ENCODE data around the gene LCE7A. TPM values are rescaled to one million over a fixed set of nuclear protein-coding genes. Genes with fewer than 3 reads are reported as not detected.

LCE7A gene, protein sequence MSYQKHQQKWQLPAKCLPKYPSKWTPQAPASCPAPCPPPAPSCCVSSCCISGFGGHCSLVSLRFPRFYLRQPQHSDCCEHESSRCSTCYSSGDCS
- not detected for polyA plus RNA-seq (2013, experiment 1 of 2)
- not detected for polyA plus RNA-seq (2013, experiment 2 of 2)

DNA sequence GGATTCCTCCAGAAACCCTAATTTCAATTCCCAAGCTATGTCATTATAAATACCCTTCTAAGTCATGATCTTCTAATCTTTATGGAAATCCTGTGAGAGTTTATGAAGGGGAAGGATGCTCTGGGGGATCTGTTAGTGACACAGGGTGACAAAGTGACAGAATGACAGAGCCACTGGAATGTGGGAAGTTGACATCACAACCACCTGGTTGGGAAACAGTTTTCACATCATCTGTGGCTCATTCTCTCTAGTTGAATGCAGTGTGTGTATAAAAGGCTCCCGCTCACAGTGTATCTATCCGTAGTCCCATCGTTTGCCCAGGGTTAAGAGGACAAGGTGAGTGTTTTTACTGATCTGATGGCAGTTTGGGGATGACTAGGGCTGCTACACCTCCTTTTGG, at the start of gene LCE7A:
LCE7A (plus strand) TSS at position 301 of the 400 bp plus-strand sequence. CDS start 702 bp downstream, outside the sequence.
- H3K14ac ChIP-seq (ENCODE audit: low read length), result no peak within 1 kb of the TSS
- no peak within 1 kb of the TSS for H3K18ac ChIP-seq (ENCODE audit: low read length)
- no peaks in the 10 kb centered on the region for H3K27me3 ChIP-seq (ENCODE audit: control insufficient read depth in 3 of 3, insufficient read depth in 3 of 3, low read depth in 1 of 3, low read length in 3 of 3)
- H2AK5ac ChIP-seq (ENCODE audit: low read depth, low read length), result no peak within 1 kb of the TSS
- H3K79me1 ChIP-seq (ENCODE audit: low read depth, low read length), result no peaks in the 10 kb centered on the region
- H3K9ac ChIP-seq (ENCODE audit: low read depth, low read length, poor library complexity), result no peak within 1 kb of the TSS
- H3K4me3 ChIP-seq (ENCODE audit: low read length in 2 of 2), result no peak within 1 kb of the TSS
- H2BK5ac ChIP-seq (ENCODE audit: low read length), result no peak within 1 kb of the TSS
- DNase-seq (ENCODE audit: low spot score), result no peak
- no peak within 1 kb of the TSS for H3K4ac ChIP-seq (ENCODE audit: low read length)
- peaks cover 0 to 11% of the 10 kb centered on the region in 2 donors for H3K9me3 ChIP-seq (replicated peaks in 1 of 2; ENCODE audit: control insufficient read depth in 2 of 2, insufficient read depth in 1 of 2, low read depth in 1 of 2, low read length in 2 of 2)
- WGBS, 2 donors (ENCODE audit: extremely low coverage in 2 of 2, insufficient read length in 2 of 2, insufficient replicate concordance in 1 of 2), result no CpG with 5 or more reads among the region's 3 CpGs
- no peak within 1 kb of the TSS for H4K8ac ChIP-seq (ENCODE audit: low read depth, low read length)
- no peak within 1 kb of the TSS for H2AFZ ChIP-seq (ENCODE audit: low read length)
- no peak within 1 kb of the TSS for H2BK12ac ChIP-seq (ENCODE audit: low read length)
- H3K23ac ChIP-seq (ENCODE audit: low read depth, low read length, poor library complexity), result no peak within 1 kb of the TSS
- no peaks in the 10 kb centered on the region for H3K36me3 ChIP-seq (replicated peaks in 1 of 2; ENCODE audit: control insufficient read depth in 2 of 2, insufficient read depth in 2 of 2, low read length in 2 of 2)
- no peak within 1 kb of the TSS for H4K91ac ChIP-seq (ENCODE audit: low read depth, low read length, poor library complexity)
- H3K4me1 ChIP-seq (ENCODE audit: control insufficient read depth in 2 of 2, insufficient read depth in 1 of 2, low read depth in 1 of 2, low read length in 2 of 2), result no peaks in the 10 kb centered on the region
- no peak within 1 kb of the TSS for H2BK120ac ChIP-seq (ENCODE audit: low read depth, low read length)
- H3K4me2 ChIP-seq (ENCODE audit: insufficient read depth, low read length, poor library complexity, severe bottlenecking), result no peak within 1 kb of the TSS
- no peak within 1 kb of the TSS for H3K27ac ChIP-seq (replicated peaks; ENCODE audit: low read length)
- H2BK15ac ChIP-seq (ENCODE audit: low read length), result no peak within 1 kb of the TSS

DNA sequence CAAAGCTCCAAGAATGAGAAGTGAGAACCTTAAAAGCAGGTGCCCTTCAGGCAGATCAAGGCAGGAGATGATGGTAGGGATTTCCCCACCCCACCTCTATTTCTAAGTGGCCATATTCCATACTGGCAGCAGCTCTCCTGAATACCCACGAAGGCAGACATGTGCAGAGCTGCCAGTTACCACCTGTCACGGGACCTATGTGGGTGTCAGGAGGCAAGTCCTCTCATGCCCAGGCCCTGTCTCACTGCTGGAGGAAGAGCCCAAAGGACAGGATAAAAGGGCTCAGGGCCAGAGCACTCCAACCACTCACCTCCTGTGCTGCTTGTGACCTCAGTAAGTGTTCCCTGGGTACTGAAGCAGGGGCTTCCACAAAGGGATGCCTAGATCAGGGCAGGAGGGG, 48.7 kb upstream of the LCE7A start:
- H3K23ac ChIP-seq (ENCODE audit: low read depth, low read length, poor library complexity), result no peak overlapping the region
- H3K9ac ChIP-seq (ENCODE audit: low read depth, low read length, poor library complexity), result no peak overlapping the region
- H3K4me3 ChIP-seq (ENCODE audit: low read length in 2 of 2), result no peak overlapping the region
- no peak for DNase-seq (ENCODE audit: low spot score)
- no peaks in the 10 kb centered on the region for H3K36me3 ChIP-seq (replicated peaks in 1 of 2; ENCODE audit: control insufficient read depth in 2 of 2, insufficient read depth in 2 of 2, low read length in 2 of 2)
- no peak overlapping the region for H2BK5ac ChIP-seq (ENCODE audit: low read length)
- H4K8ac ChIP-seq (ENCODE audit: low read depth, low read length), result no peak overlapping the region
- no peaks in the 10 kb centered on the region for H3K79me1 ChIP-seq (ENCODE audit: low read depth, low read length)
- H3K4me1 ChIP-seq (ENCODE audit: control insufficient read depth in 2 of 2, insufficient read depth in 1 of 2, low read depth in 1 of 2, low read length in 2 of 2), result no peaks in the 10 kb centered on the region
- no peak overlapping the region for H2AK5ac ChIP-seq (ENCODE audit: low read depth, low read length)
- H2AFZ ChIP-seq (ENCODE audit: low read length), result no peak overlapping the region
- H2BK120ac ChIP-seq (ENCODE audit: low read depth, low read length), result no peak overlapping the region
- no peak overlapping the region for H3K27ac ChIP-seq (replicated peaks; ENCODE audit: low read length)
- no peak overlapping the region for H2BK15ac ChIP-seq (ENCODE audit: low read length)
- H3K4ac ChIP-seq (ENCODE audit: low read length), result no peak overlapping the region
- H2BK12ac ChIP-seq (ENCODE audit: low read length), result no peak overlapping the region
- no peak overlapping the region for H4K91ac ChIP-seq (ENCODE audit: low read depth, low read length, poor library complexity)
- no CpG with 5 or more reads among the region's 2 CpGs for WGBS, 2 donors (ENCODE audit: extremely low coverage in 2 of 2, insufficient read length in 2 of 2, insufficient replicate concordance in 1 of 2)
- no peak overlapping the region for H3K4me2 ChIP-seq (ENCODE audit: insufficient read depth, low read length, poor library complexity, severe bottlenecking)
- no peak overlapping the region for H3K14ac ChIP-seq (ENCODE audit: low read length)
- H3K9me3 ChIP-seq (replicated peaks in 1 of 2; ENCODE audit: control insufficient read depth in 2 of 2, insufficient read depth in 1 of 2, low read depth in 1 of 2, low read length in 2 of 2), result peaks cover 0 to 8% of the 10 kb centered on the region in 2 donors
- H3K27me3 ChIP-seq (ENCODE audit: control insufficient read depth in 3 of 3, insufficient read depth in 3 of 3, low read depth in 1 of 3, low read length in 3 of 3), result peaks cover 0 to 2% (median 0%) of the 10 kb centered on the region in 3 experiments
- no peak overlapping the region for H3K18ac ChIP-seq (ENCODE audit: low read length)

DNA sequence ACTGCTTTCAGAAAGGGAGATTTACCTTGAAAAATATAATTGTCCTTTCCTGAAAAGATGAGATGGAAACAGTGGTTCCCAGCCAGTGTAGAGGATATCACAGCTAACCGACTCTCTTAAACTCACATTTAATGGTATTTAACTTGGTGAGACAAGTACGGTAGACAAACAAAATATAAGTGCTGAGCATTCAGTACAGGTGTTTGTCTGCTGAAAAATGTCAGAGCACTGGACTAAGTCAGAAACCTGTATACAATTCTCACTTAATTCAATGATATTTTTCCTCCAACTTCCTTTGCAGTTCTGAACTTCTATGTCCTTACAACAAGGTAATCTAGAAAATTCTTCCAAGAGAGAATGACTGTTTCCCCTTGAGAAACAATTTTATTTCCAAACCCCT, 48.1 kb upstream of the LCE7A start, which contains the start of gene LCE1B:
LCE1B (plus strand) TSS at position 301 of the 400 bp plus-strand sequence. CDS start 476 bp downstream, outside the sequence.
- DNase-seq (ENCODE audit: low spot score), result no peak
- H2AFZ ChIP-seq (ENCODE audit: low read length), result no peak within 1 kb of the TSS
- no peak within 1 kb of the TSS for H2BK12ac ChIP-seq (ENCODE audit: low read length)
- H3K4me3 ChIP-seq (ENCODE audit: low read length in 2 of 2), result no peak within 1 kb of the TSS
- no peaks in the 10 kb centered on the region for H3K4me1 ChIP-seq (ENCODE audit: control insufficient read depth in 2 of 2, insufficient read depth in 1 of 2, low read depth in 1 of 2, low read length in 2 of 2)
- H2BK15ac ChIP-seq (ENCODE audit: low read length), result no peak within 1 kb of the TSS
- no peak within 1 kb of the TSS for H2AK5ac ChIP-seq (ENCODE audit: low read depth, low read length)
- peaks cover 0 to 4% of the 10 kb centered on the region in 2 donors for H3K9me3 ChIP-seq (replicated peaks in 1 of 2; ENCODE audit: control insufficient read depth in 2 of 2, insufficient read depth in 1 of 2, low read depth in 1 of 2, low read length in 2 of 2)
- no peak within 1 kb of the TSS for H2BK5ac ChIP-seq (ENCODE audit: low read length)
- H3K27me3 ChIP-seq (ENCODE audit: control insufficient read depth in 3 of 3, insufficient read depth in 3 of 3, low read depth in 1 of 3, low read length in 3 of 3), result no peaks in the 10 kb centered on the region
- no peak within 1 kb of the TSS for H3K4ac ChIP-seq (ENCODE audit: low read length)
- H3K18ac ChIP-seq (ENCODE audit: low read length), result no peak within 1 kb of the TSS
- no peak within 1 kb of the TSS for H3K27ac ChIP-seq (replicated peaks; ENCODE audit: low read length)
- H3K36me3 ChIP-seq (replicated peaks in 1 of 2; ENCODE audit: control insufficient read depth in 2 of 2, insufficient read depth in 2 of 2, low read length in 2 of 2), result no peaks in the 10 kb centered on the region
- H3K23ac ChIP-seq (ENCODE audit: low read depth, low read length, poor library complexity), result no peak within 1 kb of the TSS
- H2BK120ac ChIP-seq (ENCODE audit: low read depth, low read length), result no peak within 1 kb of the TSS
- WGBS, 2 donors (ENCODE audit: extremely low coverage in 2 of 2, insufficient read length in 2 of 2, insufficient replicate concordance in 1 of 2), result no CpG with 5 or more reads among the region's 2 CpGs
- no peak within 1 kb of the TSS for H4K8ac ChIP-seq (ENCODE audit: low read depth, low read length)
- H3K4me2 ChIP-seq (ENCODE audit: insufficient read depth, low read length, poor library complexity, severe bottlenecking), result no peak within 1 kb of the TSS
- H3K79me1 ChIP-seq (ENCODE audit: low read depth, low read length), result no peaks in the 10 kb centered on the region
- no peak within 1 kb of the TSS for H3K9ac ChIP-seq (ENCODE audit: low read depth, low read length, poor library complexity)
- H4K91ac ChIP-seq (ENCODE audit: low read depth, low read length, poor library complexity), result no peak within 1 kb of the TSS
- no peak within 1 kb of the TSS for H3K14ac ChIP-seq (ENCODE audit: low read length)

DNA sequence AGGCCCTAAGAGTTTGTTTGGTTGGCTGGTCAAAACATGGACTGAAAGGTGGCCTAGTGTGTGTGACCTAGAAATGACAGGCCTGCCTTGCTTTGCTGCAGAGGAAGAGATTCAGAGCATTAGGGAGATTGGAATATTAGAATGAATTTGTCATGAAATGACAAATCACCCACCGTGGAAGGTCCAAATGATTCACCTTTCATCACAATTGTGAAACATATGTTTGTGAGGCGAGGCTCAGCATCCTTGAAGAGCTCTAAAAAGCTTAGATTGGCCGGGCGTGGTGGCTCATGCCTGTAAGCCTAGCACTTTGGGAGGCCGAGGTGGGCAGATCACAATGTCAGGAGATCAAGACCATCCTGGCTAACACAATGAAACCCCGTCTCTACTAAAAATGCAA, 42.5 kb upstream of the LCE7A start:
- no peak overlapping the region for H3K14ac ChIP-seq (ENCODE audit: low read length)
- no CpG with 5 or more reads among the region's 6 CpGs for WGBS, 2 donors (ENCODE audit: extremely low coverage in 2 of 2, insufficient read length in 2 of 2, insufficient replicate concordance in 1 of 2)
- no peak overlapping the region for H4K91ac ChIP-seq (ENCODE audit: low read depth, low read length, poor library complexity)
- H2BK12ac ChIP-seq (ENCODE audit: low read length), result no peak overlapping the region
- no peaks in the 10 kb centered on the region for H3K27me3 ChIP-seq (ENCODE audit: control insufficient read depth in 3 of 3, insufficient read depth in 3 of 3, low read depth in 1 of 3, low read length in 3 of 3)
- H3K9me3 ChIP-seq (replicated peaks in 1 of 2; ENCODE audit: control insufficient read depth in 2 of 2, insufficient read depth in 1 of 2, low read depth in 1 of 2, low read length in 2 of 2), result peaks cover 0 to 12% of the 10 kb centered on the region in 2 donors
- no peak overlapping the region for H3K23ac ChIP-seq (ENCODE audit: low read depth, low read length, poor library complexity)
- no peak overlapping the region for H3K27ac ChIP-seq (replicated peaks; ENCODE audit: low read length)
- H2AFZ ChIP-seq (ENCODE audit: low read length), result no peak overlapping the region
- no peak for DNase-seq (ENCODE audit: low spot score)
- H3K4me1 ChIP-seq (ENCODE audit: control insufficient read depth in 2 of 2, insufficient read depth in 1 of 2, low read depth in 1 of 2, low read length in 2 of 2), result no peaks in the 10 kb centered on the region
- no peak overlapping the region for H2BK5ac ChIP-seq (ENCODE audit: low read length)
- no peak overlapping the region for H3K4me2 ChIP-seq (ENCODE audit: insufficient read depth, low read length, poor library complexity, severe bottlenecking)
- no peaks in the 10 kb centered on the region for H3K36me3 ChIP-seq (replicated peaks in 1 of 2; ENCODE audit: control insufficient read depth in 2 of 2, insufficient read depth in 2 of 2, low read length in 2 of 2)
- H2AK5ac ChIP-seq (ENCODE audit: low read depth, low read length), result no peak overlapping the region
- H2BK15ac ChIP-seq (ENCODE audit: low read length), result no peak overlapping the region
- no peak overlapping the region for H3K18ac ChIP-seq (ENCODE audit: low read length)
- H3K9ac ChIP-seq (ENCODE audit: low read depth, low read length, poor library complexity), result no peak overlapping the region
- H3K4me3 ChIP-seq (ENCODE audit: low read length in 2 of 2), result no peak overlapping the region
- no peak overlapping the region for H2BK120ac ChIP-seq (ENCODE audit: low read depth, low read length)
- no peaks in the 10 kb centered on the region for H3K79me1 ChIP-seq (ENCODE audit: low read depth, low read length)
- H4K8ac ChIP-seq (ENCODE audit: low read depth, low read length), result no peak overlapping the region
- H3K4ac ChIP-seq (ENCODE audit: low read length), result no peak overlapping the region
